AG09309 (cell line): ENCODE measurements around the gene ADAM33.
A peak's percentile ranks its signal among the peaks of the same experiment; 100 is the strongest.

ENCODE experiments used
- DNase-seq: peaks from one replicate; pipeline ENCODE4 v3.0.0-alpha.2; 2010; ENCODE audit warnings: low read depth
- H3K4me3 ChIP-seq: 2 replicates; pipeline ENCODE4 v1.5.1; 2011; ENCODE audit warnings: mild to moderate bottlenecking, low read depth, low read length, moderate library complexity; ENCODE audit not compliant: control insufficient read depth
- CTCF ChIP-seq: IDR thresholded peaks from 2 replicates; pipeline ENCODE4 v1.5.1; 2011; ENCODE audit warnings: mild to moderate bottlenecking, low read depth, low read length, inconsistent platforms; ENCODE audit not compliant: insufficient read depth, control insufficient read depth; ENCODE audit errors: missing control alignments

Gene ADAM33

GRCh38 chr20:3681931-3682781 lies at the start of gene ADAM33:
TSS of gene ADAM33 (minus strand) at chr20:3682010. CDS start at chr20:3682004, 6 bp downstream.
- no peak for DNase-seq
- no peak for TF ChIP-seq CTCF
- H3K4me3 ChIP-seq, result peak within 1 kb of the TSS; percentile 85

GRCh38 chr20:3730803-3731672 lies 49.2 kb upstream of the ADAM33 start:
- TF ChIP-seq CTCF, result no peak
- DNase-seq, result no peak
- H3K4me3 ChIP-seq, result no peak overlapping the region

- H3K4me3 ChIP-seq, result no peak overlapping the region
- DNase-seq, result no peak
- no peak for TF ChIP-seq CTCF
Measured at GRCh38 chr20:3729811-3730540, 48.2 kb upstream of the ADAM33 start.

- no peak for DNase-seq
- H3K4me3 ChIP-seq, result no peak overlapping the region
- no peak for TF ChIP-seq CTCF
Measured at GRCh38 chr20:3729378-3729777, 47.6 kb upstream of the ADAM33 start.

- no peak overlapping the region for H3K4me3 ChIP-seq
- TF ChIP-seq CTCF, result no peak
- DNase-seq, result no peak
Measured at GRCh38 chr20:3728876-3729275, 47.1 kb upstream of the ADAM33 start.

GRCh38 chr20:3728354-3728753 lies 46.5 kb upstream of the ADAM33 start:
- no peak for DNase-seq
- TF ChIP-seq CTCF, result no peak
- no peak overlapping the region for H3K4me3 ChIP-seq
